IMR-90 (cell line): ENCODE measurements around the gene LYZL1. TPM values are rescaled to one million over a fixed set of nuclear protein-coding genes. Genes with fewer than 3 reads are reported as not detected.
"Not testable (repeated sequence)": the region's sequence is repeated elsewhere in the genome, so short reads cannot be mapped to it uniquely, and the experiment has no call there.

Source experiments
- ATAC-seq: fragments of 200-7000 bp; cut with Tn5 transposase; 2 replicates; pipeline ENCODE4 v1.9.1; 2020; ENCODE audit warnings: low read depth, mild to moderate bottlenecking, moderate library complexity
- BruUV-seq: library from RNA; stranded (reverse); fragments of 400-500 nt; replicated peaks from 2 replicates; lab custom pipeline; 2021; lab: Mats Ljungman, UMichigan
- CTCF ChIA-PET: fragments of 300-600 bp; formaldehyde crosslinking; extraction: SDS; loops from one replicate; lab custom pipeline; 2021; ENCODE audit warnings: antibody characterized with exemption; lab: Yijun Ruan, JAX
- POLR2A ChIA-PET: fragments of 300-600 bp; sonication (Branson Sonifier 250); formaldehyde crosslinking; loops from one replicate; lab custom pipeline; 2022; ENCODE audit warnings: antibody characterized with exemption; ENCODE audit not compliant: unreplicated experiment; lab: Charles Lee
- DNase-seq: peaks from one replicate; pipeline ENCODE4 v3.0.0; 2013
- H2AFZ ChIP-seq: replicated peaks from 2 replicates; pipeline ENCODE3; 2013; ENCODE audit warnings: low read length, mild to moderate bottlenecking; ENCODE audit not compliant: poor library complexity
- H2AK5ac ChIP-seq: 2 replicates; pipeline ENCODE4 v1.6.1; 2013; ENCODE audit warnings: low read depth, low read length, inconsistent platforms
- H2AK9ac ChIP-seq: replicated peaks from 2 replicates; pipeline ENCODE3; 2013; ENCODE audit warnings: mild to moderate bottlenecking, low read depth, low read length, moderate library complexity; ENCODE audit not compliant: poor library complexity
- H2BK120ac ChIP-seq: 2 replicates; pipeline ENCODE4 v1.6.1; 2013; ENCODE audit warnings: low read depth, low read length, inconsistent platforms
- H2BK15ac ChIP-seq: 3 replicates; pipeline ENCODE4 v1.6.1; 2013; ENCODE audit warnings: low read depth, low read length, inconsistent platforms
- H2BK20ac ChIP-seq: 2 replicates; pipeline ENCODE4 v1.6.1; 2013; ENCODE audit warnings: low read depth, mild to moderate bottlenecking, inconsistent platforms, low read length, moderate library complexity
- H2BK5ac ChIP-seq: 2 replicates; pipeline ENCODE4 v1.6.1; 2013; ENCODE audit warnings: mild to moderate bottlenecking, low read depth, low read length, inconsistent platforms; ENCODE audit not compliant: poor library complexity, severe bottlenecking
- H3K14ac ChIP-seq: replicated peaks from 2 replicates; pipeline ENCODE4 v1.6.1; 2013; ENCODE audit warnings: low read depth, low read length, inconsistent platforms
- H3K18ac ChIP-seq: 2 replicates; pipeline ENCODE4 v1.6.1; 2013; ENCODE audit warnings: low read depth, low read length, control low read depth
- H3K23ac ChIP-seq: 2 replicates; pipeline ENCODE4 v1.6.1; 2013; ENCODE audit warnings: low read depth, low read length, inconsistent platforms
- H3K27ac ChIP-seq: 2 replicates; pipeline ENCODE4 v1.5.1; 2013; ENCODE audit warnings: mild to moderate bottlenecking, control low read depth, low read length; ENCODE audit not compliant: insufficient read depth
- H3K27me3 ChIP-seq: 2 replicates; pipeline ENCODE4 v1.6.1; 2013; ENCODE audit warnings: low read length; ENCODE audit not compliant: control insufficient read depth, insufficient read depth
- H3K36me3 ChIP-seq: 2 replicates; pipeline ENCODE4 v1.6.1; 2013; ENCODE audit warnings: low read length, mixed read lengths; ENCODE audit not compliant: control insufficient read depth, insufficient read depth
- H3K4ac ChIP-seq: 2 replicates; pipeline ENCODE4 v1.6.1; 2013; ENCODE audit warnings: low read depth, low read length, inconsistent platforms
- H3K4me1 ChIP-seq: 2 replicates; pipeline ENCODE4 v1.6.1; 2013; ENCODE audit warnings: low read length, mixed read lengths; ENCODE audit not compliant: control insufficient read depth, insufficient read depth
- H3K4me2 ChIP-seq: 2 replicates; pipeline ENCODE4 v1.6.1; 2013; ENCODE audit warnings: low read depth, mild to moderate bottlenecking, control low read depth, low read length, moderate library complexity
- H3K4me3 ChIP-seq: 2 replicates; pipeline ENCODE4 v1.5.1; 2013; ENCODE audit warnings: low read depth, mild to moderate bottlenecking, control low read depth, low read length, moderate library complexity; ENCODE audit not compliant: insufficient read depth
- H3K56ac ChIP-seq: 2 replicates; pipeline ENCODE4 v1.6.1; 2013; ENCODE audit warnings: low read length, inconsistent platforms; ENCODE audit not compliant: insufficient read depth; ENCODE audit errors: extremely low read depth
- H3K79me1 ChIP-seq, 2 experiments: 2 replicates each; pipeline ENCODE4 v1.6.1; 2013; ENCODE audit warnings: low read length in 2 of 2, inconsistent platforms in 1 of 2, low read depth in 1 of 2
- H3K9ac ChIP-seq: 2 replicates; pipeline ENCODE4 v1.6.1; 2013; ENCODE audit warnings: low read depth, low read length, control low read depth
- H3K9me1 ChIP-seq: 2 replicates; pipeline ENCODE4 v1.6.1; 2013; ENCODE audit warnings: low read length, inconsistent platforms; ENCODE audit not compliant: insufficient read depth
- H3K9me3 ChIP-seq: 2 replicates; pipeline ENCODE4 v1.6.1; 2013; ENCODE audit warnings: low read length; ENCODE audit not compliant: control insufficient read depth, insufficient read depth
- H4K20me1 ChIP-seq: 2 replicates; pipeline ENCODE4 v1.6.1; 2013; ENCODE audit warnings: low read length, inconsistent platforms; ENCODE audit not compliant: insufficient read depth
- H4K5ac ChIP-seq: 2 replicates; pipeline ENCODE4 v1.6.1; 2013; ENCODE audit warnings: mild to moderate bottlenecking, low read depth, low read length, control low read depth
- H4K8ac ChIP-seq, 2 experiments: 2 replicates each; pipeline ENCODE4 v1.6.1; 2013; ENCODE audit warnings: low read depth in 2 of 2, low read length in 2 of 2, control low read depth in 1 of 2, inconsistent platforms in 1 of 2
- H4K91ac ChIP-seq: 2 replicates; pipeline ENCODE4 v1.6.1; 2013; ENCODE audit warnings: low read depth, low read length, inconsistent platforms; ENCODE audit not compliant: insufficient read depth
- NFE2L2 ChIP-seq: fragments of 150-350 bp; IDR thresholded peaks from 2 replicates; pipeline ENCODE4 v1.6.1; 2016; ENCODE audit warnings: low read depth, mild to moderate bottlenecking, low read length
- WGBS, 2 experiments: methylation state at CpG; one replicate each; pipeline versions ENCODE4 v1.1.5 to v1.1.7; 2013; ENCODE audit warnings: missing lambda C conversion rate in 2 of 2; ENCODE audit not compliant: insufficient read length in 1 of 2; ENCODE audit errors: extremely low coverage in 2 of 2; 5-methylcytosine and 5-hydroxymethylcytosine counted together
- dilution Hi-C: fragments of 300-500 bp; cut with HindIII; formaldehyde crosslinking; loops from one replicate; pipeline ENCODE4 v1.14.3; 2018; ENCODE audit warnings: low sequenced_read_pairs; ENCODE audit not compliant: unreplicated experiment
- in situ Hi-C: fragments of 300-500 bp; cut with MboI; formaldehyde crosslinking; loops from 3 replicates; pipeline ENCODE4 v1.14.3; 2019; ENCODE audit warnings: low sequenced_read_pairs, inconsistent platforms, mixed read lengths
- intact Hi-C: fragments of 100-400 bp; cut with micrococcal nuclease; formaldehyde crosslinking; loops from 2 replicates; pipeline ENCODE4 v1.10.0; 2022
- polyA plus RNA-seq, 3 experiments: library from polyadenylated mRNA; depleted of rRNA; stranded (reverse); fragments of >200 nt; gene quantifications; 2 replicates each; pipeline ENCODE4 v1.2.3, GENCODE V29; 2012; ENCODE audit warnings: low replicate concordance in 1 of 3
- total RNA-seq: library from RNA; depleted of rRNA; stranded (reverse); fragments of >200 nt; gene quantifications from 2 replicates; pipeline ENCODE4 v1.2.3, GENCODE V29; 2012

LYZL1 gene
- total and polyA plus RNA-seq, 2 of the 4 experiments (the other 2 are of a cell fraction), result not detected

DNA sequence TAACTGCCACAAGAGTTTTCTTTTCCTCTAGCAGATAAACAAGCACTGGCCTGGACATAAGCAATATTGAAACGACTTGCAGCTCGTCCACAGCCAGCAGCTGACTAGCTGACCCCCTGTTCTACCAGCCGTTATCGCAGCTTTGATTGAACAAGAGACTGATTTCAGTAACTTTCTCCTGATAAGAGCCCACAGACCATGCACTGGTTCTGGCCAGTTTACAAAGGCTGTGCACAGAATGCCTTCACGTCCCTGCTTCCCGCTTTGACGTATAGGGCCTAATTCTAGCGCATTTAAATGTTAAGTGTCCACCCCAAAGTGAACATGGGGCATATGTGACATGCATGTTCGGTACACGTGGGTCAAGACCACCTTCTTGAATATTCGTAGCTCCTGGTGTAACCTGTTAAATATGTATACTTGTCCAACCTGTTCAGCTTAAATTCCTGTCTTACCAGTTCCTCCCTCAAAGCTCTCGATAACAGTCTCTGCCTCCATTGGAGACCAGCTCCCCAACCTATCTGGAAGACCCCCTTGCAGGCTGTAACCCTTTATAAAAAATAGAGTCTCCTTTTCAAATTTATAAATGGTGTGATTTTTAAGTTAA is 69.2 kb downstream of the LYZL1 start:
- in situ Hi-C loops, result no loop called here
- H3K36me3 ChIP-seq, result no peaks in the 10 kb centered on the region
- no peaks in the 10 kb centered on the region for H4K20me1 ChIP-seq
- no peak overlapping the region for H3K4ac ChIP-seq
- no peaks in the 10 kb centered on the region for H3K9me3 ChIP-seq
- H3K4me1 ChIP-seq, result peaks cover 4% of the 10 kb centered on the region; the same call in 1 of the 2 replicates
- H3K4me2 ChIP-seq, result no peak overlapping the region
- H3K27me3 ChIP-seq, result peaks cover 4% of the 10 kb centered on the region; the same call in 1 of the 2 replicates
- H3K14ac ChIP-seq, result no peak overlapping the region
- H3K56ac ChIP-seq, result no peak overlapping the region
- no peak overlapping the region for H3K18ac ChIP-seq
- H2BK120ac ChIP-seq, result no peak overlapping the region
- H3K23ac ChIP-seq, result no peak overlapping the region
- H2BK20ac ChIP-seq, result no peak overlapping the region
- H3K4me3 ChIP-seq, result no peak overlapping the region
- no peak overlapping the region for H4K91ac ChIP-seq
- 69% methylated on average over 10 of the region's 12 CpGs; no CpG with 5 or more reads in 1 of the 2 experiments for WGBS, 2 experiments
- no peak overlapping the region for H2AK5ac ChIP-seq
- DNase-seq, result no peak
- H4K5ac ChIP-seq, result no peak overlapping the region
- no peak overlapping the region for H2BK15ac ChIP-seq
- H3K27ac ChIP-seq, result no peak overlapping the region
- dilution Hi-C loops, result no loop called here
- no peak for TF ChIP-seq NFE2L2
- no peak overlapping the region for H4K8ac ChIP-seq
- H3K9ac ChIP-seq, result no peak overlapping the region
- H3K79me1 ChIP-seq, result no peaks in the 10 kb centered on the region
- intact Hi-C loops, result no loop called here
- POLR2A ChIA-PET, result no interaction called here
- H2AK9ac ChIP-seq, result no peak overlapping the region
- H2AFZ ChIP-seq, result no peak overlapping the region
- H2BK5ac ChIP-seq, result no peak overlapping the region
- ATAC-seq, result no peak
- no TSS peak for BruUV-seq
- CTCF ChIA-PET, result interaction anchor here (1.1 kb wide), 1 partner anchor 13 kb away, joined by 3 read pairs; no protein-coding TSS in a partner anchor
- no peaks in the 10 kb centered on the region for H3K9me1 ChIP-seq

DNA sequence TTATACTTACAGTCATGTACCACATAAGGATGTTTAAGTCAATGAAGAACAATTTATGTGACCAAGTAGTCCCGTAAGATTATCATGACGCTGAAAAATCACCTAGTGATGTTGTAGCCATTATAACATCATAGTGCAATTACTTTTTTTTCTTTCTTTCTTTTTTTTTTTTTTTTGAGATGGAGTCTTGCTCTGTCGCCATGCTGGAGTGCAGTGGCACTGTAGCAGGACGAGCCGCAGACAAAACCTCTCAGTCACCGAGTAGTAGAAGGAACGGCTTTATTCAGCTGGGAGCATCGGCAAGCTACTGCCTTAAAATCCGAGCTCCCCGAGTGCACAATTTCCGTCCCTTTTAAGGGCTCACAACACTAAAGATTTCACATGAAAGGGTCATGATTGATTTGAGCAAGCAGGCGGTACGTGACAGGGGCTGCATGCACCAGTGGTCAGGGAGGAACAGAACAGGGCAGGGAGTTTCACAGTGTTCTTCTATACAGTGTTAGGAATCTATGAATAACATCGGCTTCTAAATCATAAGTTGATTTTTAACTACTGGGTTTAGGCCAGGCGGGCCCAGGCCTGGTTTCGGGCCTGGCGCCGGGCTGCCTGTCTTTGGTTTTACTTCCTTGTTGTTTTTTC is 71.5 kb downstream of the LYZL1 start:
- POLR2A ChIA-PET, H2BK120ac ChIP-seq, H4K5ac ChIP-seq, H2BK20ac ChIP-seq, H3K23ac ChIP-seq, H3K27ac ChIP-seq, H3K14ac ChIP-seq, H3K27me3 ChIP-seq, H3K4me1 ChIP-seq, H4K20me1 ChIP-seq, DNase-seq, in situ Hi-C loops, H3K9ac ChIP-seq, H4K91ac ChIP-seq, H2BK5ac ChIP-seq, H3K4me3 ChIP-seq, H2AK5ac ChIP-seq, ATAC-seq, H3K36me3 ChIP-seq, H3K4me2 ChIP-seq, H3K4ac ChIP-seq, BruUV-seq, H3K18ac ChIP-seq, H3K9me1 ChIP-seq, CTCF ChIA-PET, intact Hi-C loops, H3K9me3 ChIP-seq, H4K8ac ChIP-seq, H2AK9ac ChIP-seq, H2BK15ac ChIP-seq, H3K56ac ChIP-seq, H2AFZ ChIP-seq, H3K79me1 ChIP-seq, dilution Hi-C loops: not testable (repeated sequence)
- no CpG with 5 or more reads among the region's 18 CpGs for WGBS, 2 experiments
